GM23248 (cell line): ENCODE results near the gene CLEC2B. TPM values are rescaled to one million over a fixed set of nuclear protein-coding genes. Genes with fewer than 3 reads are reported as not detected.

Source experiments
- DNase-seq: peaks from one replicate; pipeline ENCODE4 v3.0.0-alpha.2; 2015
- H2AFZ ChIP-seq: fragments of 200-600 bp; sonication (generic); 2 replicates; pipeline ENCODE4 v1.6.1; 2016; ENCODE audit warnings: antibody characterized with exemption
- H3F3A ChIP-seq: fragments of 200-600 bp; sonication (generic); 2 replicates; pipeline ENCODE4 v1.6.1; 2016; ENCODE audit warnings: mild to moderate bottlenecking, antibody characterized with exemption, mixed run types; ENCODE audit not compliant: insufficient read depth
- H3K27ac ChIP-seq: fragments of 200-600 bp; sonication (generic); 2 replicates; pipeline ENCODE4 v1.5.1; 2016; ENCODE audit warnings: mild to moderate bottlenecking
- H3K27me3 ChIP-seq: fragments of 200-600 bp; sonication (generic); replicated peaks from 2 replicates; pipeline ENCODE4 v1.6.1; 2016; ENCODE audit warnings: mild to moderate bottlenecking; ENCODE audit not compliant: insufficient read depth
- H3K36me3 ChIP-seq: fragments of 200-600 bp; sonication (generic); 2 replicates; pipeline ENCODE4 v1.6.1; 2016; ENCODE audit warnings: low read depth, mild to moderate bottlenecking
- H3K4me1 ChIP-seq: fragments of 200-600 bp; sonication (generic); 2 replicates; pipeline ENCODE4 v1.6.1; 2016; ENCODE audit warnings: mild to moderate bottlenecking; ENCODE audit not compliant: insufficient read depth
- H3K4me2 ChIP-seq: fragments of 200-600 bp; sonication (generic); one replicate; pipeline ENCODE4 v1.6.1; 2016; ENCODE audit warnings: mild to moderate bottlenecking; ENCODE audit not compliant: unreplicated experiment
- H3K4me3 ChIP-seq: fragments of 200-600 bp; sonication (generic); 2 replicates; pipeline ENCODE4 v1.5.1; 2016; ENCODE audit warnings: mild to moderate bottlenecking
- H3K79me2 ChIP-seq: fragments of 200-600 bp; sonication (generic); 2 replicates; pipeline ENCODE4 v1.6.1; 2016; ENCODE audit warnings: mild to moderate bottlenecking; ENCODE audit not compliant: insufficient read depth
- H3K9ac ChIP-seq: fragments of 200-600 bp; sonication (generic); 2 replicates; pipeline ENCODE4 v1.6.1; 2016; ENCODE audit warnings: mild to moderate bottlenecking
- H3K9me2 ChIP-seq: fragments of 200-600 bp; sonication (generic); 2 replicates; pipeline ENCODE4 v1.6.1; 2016; ENCODE audit warnings: mixed run types, mild to moderate bottlenecking, moderate library complexity; ENCODE audit not compliant: insufficient read depth
- H3K9me3 ChIP-seq: fragments of 200-600 bp; sonication (generic); one replicate; pipeline ENCODE4 v1.6.1; 2017; ENCODE audit warnings: low read depth
- H4K20me1 ChIP-seq: fragments of 200-600 bp; sonication (generic); 2 replicates; pipeline ENCODE4 v1.6.0; 2016; ENCODE audit not compliant: insufficient read depth
- EZH2 ChIP-seq: fragments of 200-600 bp; sonication (generic); IDR thresholded peaks from 2 replicates; pipeline ENCODE4 v1.6.1; 2018; ENCODE audit warnings: antibody characterized with exemption, mild to moderate bottlenecking; ENCODE audit not compliant: insufficient read depth, poor library complexity, severe bottlenecking
- EZH2phosphoT487 ChIP-seq: fragments of 200-600 bp; sonication (generic); IDR thresholded peaks from 2 replicates; pipeline ENCODE4 v1.6.1; 2018; ENCODE audit warnings: antibody characterized with exemption, moderate library complexity, mild to moderate bottlenecking, low read depth; ENCODE audit not compliant: insufficient read depth
- WGBS, 2 experiments: methylation state at CpG; one replicate each; pipeline ENCODE4 v1.1.6; 2015 to 2017; ENCODE audit warnings: low lambda C conversion rate in 2 of 2, low coverage in 1 of 2; ENCODE audit errors: missing lambda C conversion rate in 2 of 2; 5-methylcytosine and 5-hydroxymethylcytosine counted together
- in situ Hi-C: fragments of 300-500 bp; cut with MboI; formaldehyde crosslinking; loops from 2 replicates; pipeline ENCODE4 v1.15.0; 2020
- polyA plus RNA-seq: library from polyadenylated mRNA; unstranded; fragments of >200 nt; fragmentation: Nextera tagmentation; extraction: Ambion mirVana; gene quantifications from 2 replicates; pipeline ENCODE4 v1.2.1, GENCODE V29; 2016
- total RNA-seq: library from RNA; depleted of rRNA; stranded (reverse); fragments of >200 nt; shearing (Covaris generic); gene quantifications from 2 replicates; pipeline ENCODE4 v1.2.3, GENCODE V29; 2014; rRNA removed

CLEC2B gene
- total RNA-seq (6.2 and 7.2 TPM in 2 replicates), polyA plus RNA-seq (11.7 and 12.2 TPM in 2 replicates)

DNA sequence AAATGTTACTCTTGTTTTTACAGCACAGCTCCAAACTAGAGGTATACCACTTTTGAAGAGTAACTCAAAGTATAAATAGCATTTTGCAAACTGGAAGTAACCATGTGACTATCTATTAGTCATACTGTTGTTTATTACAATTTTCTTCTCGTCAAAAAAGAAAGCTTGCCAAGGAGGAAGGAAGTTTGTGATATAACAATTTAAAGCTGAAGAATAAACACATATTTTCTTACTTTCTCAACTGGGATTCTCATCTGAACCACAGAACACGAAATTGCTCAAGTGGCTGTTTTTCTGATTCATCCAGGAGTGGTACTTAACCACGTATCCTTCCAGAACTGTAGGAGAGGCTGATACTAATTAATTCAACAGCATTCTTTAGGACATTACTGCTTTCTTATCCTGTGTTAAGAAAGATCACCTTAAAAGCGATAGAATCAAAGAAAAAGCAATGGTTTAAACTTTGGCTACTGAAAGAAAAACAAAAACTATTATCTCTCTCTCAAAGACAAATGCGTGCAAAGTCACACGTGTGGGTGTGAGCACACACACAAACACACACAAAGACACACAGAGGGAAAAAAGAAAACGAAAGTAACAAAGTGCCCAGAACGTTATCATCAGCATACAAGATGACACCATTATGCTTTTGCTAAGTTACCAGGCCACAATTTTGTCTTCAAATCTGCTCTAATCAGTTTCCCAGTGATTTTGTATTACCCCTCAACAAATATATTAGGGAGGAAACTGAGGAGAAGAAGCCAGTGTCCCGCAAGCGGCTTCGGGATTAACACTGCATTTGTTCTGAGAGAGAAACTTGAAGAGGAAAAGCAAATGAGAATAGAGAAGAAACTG, at the start of gene CLEC2B:
CLEC2B (minus strand) TSS at position 48 of the 855 bp plus-strand sequence.
- Histone ChIP-seq H3K9ac (peak within 1 kb of the TSS; percentile 92), H3K9me2 (no peaks in the 10 kb centered on the region), H3K36me3 (no peaks in the 10 kb centered on the region), H3K27me3 (no peaks in the 10 kb centered on the region), H3F3A (peaks cover 20% of the 10 kb centered on the region), H3K4me1 (peaks cover 28% of the 10 kb centered on the region), H4K20me1 (no peaks in the 10 kb centered on the region), H3K27ac (peak within 1 kb of the TSS; percentile 96), H3K9me3 (no peaks in the 10 kb centered on the region), H3K79me2 (peaks cover 44% of the 10 kb centered on the region), H2AFZ (peak within 1 kb of the TSS; percentile 96), H3K4me3 (peak within 1 kb of the TSS; percentile 78), H3K4me2 (peak within 1 kb of the TSS; percentile 99)
- peak; percentile 91 for DNase-seq
- in situ Hi-C loops, result no loop called here
- no peak for TF ChIP-seq EZH2
- TF ChIP-seq EZH2phosphoT487, result no peak
- 0 to 1% methylated on average over 11 of the region's 11 CpGs for WGBS, 2 experiments

DNA sequence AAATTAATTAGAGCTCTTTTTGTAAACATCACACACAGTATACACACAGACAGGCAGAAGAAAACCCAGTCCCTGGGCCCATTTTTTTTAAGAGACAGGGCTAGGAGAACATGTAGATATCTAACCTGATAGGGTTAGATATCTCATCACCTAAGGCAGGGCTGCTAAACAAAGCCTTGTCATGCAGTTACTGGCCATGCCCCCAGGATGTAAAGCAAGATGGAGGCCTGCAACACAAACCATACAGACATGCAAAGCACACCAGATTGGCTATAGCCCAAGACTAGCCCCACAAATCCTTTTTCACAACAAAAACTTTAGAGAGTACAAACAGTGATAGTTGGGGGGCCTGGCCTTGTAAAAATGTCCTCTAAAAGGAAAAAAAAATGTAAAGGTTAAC, 42.6 kb upstream of the CLEC2B start:
- in situ Hi-C loops, result no loop called here
- H3K9ac ChIP-seq, result no peak overlapping the region
- no peaks in the 10 kb centered on the region for H3F3A ChIP-seq
- no peaks in the 10 kb centered on the region for H3K9me2 ChIP-seq
- H3K4me2 ChIP-seq, result no peak overlapping the region
- no peaks in the 10 kb centered on the region for H3K4me1 ChIP-seq
- no peaks in the 10 kb centered on the region for H3K36me3 ChIP-seq
- no peak overlapping the region for H2AFZ ChIP-seq
- TF ChIP-seq EZH2phosphoT487, result no peak
- TF ChIP-seq EZH2, result no peak
- peaks cover 4% of the 10 kb centered on the region for H3K9me3 ChIP-seq
- H3K4me3 ChIP-seq, result no peak overlapping the region
- H3K27ac ChIP-seq, result no peak overlapping the region
- H4K20me1 ChIP-seq, result no peaks in the 10 kb centered on the region
- peaks cover 5% of the 10 kb centered on the region; the same call in 1 of the 2 replicates for H3K27me3 ChIP-seq
- DNase-seq, result no peak
- H3K79me2 ChIP-seq, result no peaks in the 10 kb centered on the region

DNA sequence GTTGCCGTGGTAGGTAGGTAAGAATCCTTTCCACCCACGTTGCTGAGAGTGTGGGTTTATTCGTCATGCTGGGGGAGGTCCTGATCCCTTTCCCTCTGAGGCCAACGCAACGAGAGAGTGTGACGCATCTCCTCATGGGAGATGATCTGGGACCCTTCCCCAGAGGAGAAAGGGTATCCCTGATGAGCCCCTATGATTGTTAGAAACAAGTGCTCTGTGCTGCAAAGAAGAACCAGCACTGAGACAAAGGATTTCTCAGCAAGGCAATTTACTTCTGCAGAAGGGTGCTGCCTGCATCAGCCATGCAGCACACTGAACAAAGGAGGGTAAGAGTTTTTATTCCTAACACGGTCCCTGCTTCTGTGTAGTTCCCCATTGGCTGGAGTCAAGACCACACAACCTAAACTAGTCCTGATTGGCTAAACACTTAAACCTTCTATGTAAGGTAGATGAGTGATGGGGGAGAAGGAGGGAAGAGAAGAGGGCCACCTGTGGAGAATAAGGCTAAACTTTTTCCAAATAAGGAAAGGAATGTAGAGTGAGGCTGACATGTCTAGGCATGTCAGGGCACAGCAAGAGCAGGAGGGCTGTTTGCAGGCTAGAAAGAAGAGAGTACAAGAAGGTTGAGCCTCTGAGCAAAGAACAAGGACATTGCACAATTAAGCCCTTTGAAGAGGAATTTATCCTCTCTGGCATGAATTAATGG, 41.7 kb upstream of the CLEC2B start:
- peak; percentile 7 for DNase-seq
- 43 to 44% methylated on average over 7 of the region's 7 CpGs for WGBS, 2 experiments
- in situ Hi-C loops, result no loop called here

DNA sequence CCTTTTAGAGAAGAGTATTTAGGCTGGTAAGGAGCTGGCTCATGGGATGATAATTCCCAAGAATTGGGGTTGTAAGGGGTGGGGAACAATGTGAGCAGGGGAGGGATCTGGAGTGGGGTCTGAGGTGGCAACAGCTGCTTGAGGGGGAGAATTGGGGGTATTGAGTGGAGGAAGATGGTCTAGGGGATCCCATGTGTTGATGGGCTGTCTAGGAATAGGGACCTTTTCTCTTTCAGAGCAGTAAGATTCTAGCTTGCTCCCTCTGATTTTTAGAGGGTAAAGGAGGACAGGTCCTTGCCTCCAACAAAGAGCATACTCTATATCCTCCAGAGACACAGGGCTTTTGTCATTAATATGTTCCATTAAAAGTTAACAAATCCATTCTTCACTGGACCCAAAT, 40.6 kb upstream of the CLEC2B start:
- no peaks in the 10 kb centered on the region for H3K9me2 ChIP-seq
- H3K27me3 ChIP-seq, result 0 out of 2 replicates have a peak, but pooled peaks cover 5% of the 10 kb centered on the region
- H3K4me2 ChIP-seq, result no peak overlapping the region
- no peak overlapping the region for H2AFZ ChIP-seq
- no peaks in the 10 kb centered on the region for H3K4me1 ChIP-seq
- no peaks in the 10 kb centered on the region for H3K79me2 ChIP-seq
- in situ Hi-C loops, result no loop called here
- no peak for DNase-seq
- H3K27ac ChIP-seq, result no peak overlapping the region
- H3F3A ChIP-seq, result no peaks in the 10 kb centered on the region
- H3K36me3 ChIP-seq, result no peaks in the 10 kb centered on the region
- peaks cover 4% of the 10 kb centered on the region for H3K9me3 ChIP-seq
- no peak for TF ChIP-seq EZH2phosphoT487
- TF ChIP-seq EZH2, result no peak
- no peaks in the 10 kb centered on the region for H4K20me1 ChIP-seq
- H3K9ac ChIP-seq, result no peak overlapping the region
- H3K4me3 ChIP-seq, result no peak overlapping the region

More for the DNA sequence above, 41.7 kb upstream of the CLEC2B start:
- Histone ChIP-seq H4K20me1 (no peaks in the 10 kb centered on the region), H2AFZ (no peak overlapping the region), H3K79me2 (no peaks in the 10 kb centered on the region), H3K9me3 (peaks cover 4% of the 10 kb centered on the region), H3K4me2 (no peak overlapping the region), H3K27ac (no peak overlapping the region), H3K4me1 (no peaks in the 10 kb centered on the region), H3F3A (no peaks in the 10 kb centered on the region), H3K27me3 (0 out of 2 replicates have a peak, but pooled peaks cover 5% of the 10 kb centered on the region), H3K4me3 (no peak overlapping the region), H3K9me2 (no peaks in the 10 kb centered on the region), H3K36me3 (no peaks in the 10 kb centered on the region), H3K9ac (no peak overlapping the region)
- no peak for TF ChIP-seq EZH2
- TF ChIP-seq EZH2phosphoT487, result no peak
